Peyer's patch (tissue), 4 donors: ENCODE results near the gene TMEM121. TPM values are rescaled to one million over a fixed set of nuclear protein-coding genes. Genes with fewer than 3 reads are reported as not detected.
A peak's percentile ranks its signal among the peaks of the same experiment; 100 is the strongest.
"Not testable (repeated sequence)": the region's sequence is repeated elsewhere in the genome, so short reads cannot be mapped to it uniquely, and the experiment has no call there.

Source experiments
- DNase-seq, 3 donors: peaks; one replicate each; pipeline ENCODE4 v3.0.0-alpha.2; 2017 to 2019
- H3K27ac ChIP-seq, 4 donors: fragments of 200-600 bp; sonication (generic); one replicate each; pipeline ENCODE4 v1.5.1; 2016 to 2019
- H3K27me3 ChIP-seq, 2 donors: fragments of 200-600 bp; sonication (generic); one replicate each; pipeline ENCODE4 v1.5.1; 2019
- H3K36me3 ChIP-seq, 3 donors: fragments of 200-600 bp; sonication (generic); one replicate each; pipeline ENCODE4 v1.5.1; 2016 to 2019
- H3K4me1 ChIP-seq, 4 donors: fragments of 200-600 bp; sonication (generic); one replicate each; pipeline ENCODE4 v1.5.1; 2016 to 2019
- H3K4me3 ChIP-seq, 4 donors: fragments of 200-600 bp; sonication (generic); 1 replicate in 3 of 4; 2 replicates in 1 of 4; pipeline ENCODE4 v1.5.1; 2016 to 2019; ENCODE audit warnings: mild to moderate bottlenecking in 1 of 4
- H3K9me3 ChIP-seq, 4 donors: fragments of 200-600 bp; sonication (generic); one replicate each; pipeline ENCODE4 v1.5.1; 2016 to 2019; ENCODE audit warnings: mild to moderate bottlenecking in 1 of 4
- CTCF ChIP-seq, 6 experiments: fragments of 450-650 bp in 4 of 6; fragments of 200-600 bp in 2 of 6; sonication (generic) in 1 of 6; IDR thresholded peaks; one replicate each; pipeline ENCODE4 v1.5.1; 2017 to 2019; ENCODE audit warnings: antibody characterized with exemption in 6 of 6, mild to moderate bottlenecking in 3 of 6, moderate library complexity in 1 of 6
- POLR2A ChIP-seq, 2 donors: fragments of 450-650 bp; IDR thresholded peaks; one replicate each; pipeline ENCODE4 v1.5.1; 2017; ENCODE audit warnings: antibody characterized with exemption in 2 of 2, mild to moderate bottlenecking in 2 of 2, moderate library complexity in 2 of 2
- total RNA-seq, 4 donors: library from RNA; depleted of rRNA; stranded (reverse); fragments of >200 nt; gene quantifications; one replicate each; pipeline ENCODE4 v1.1.0, GENCODE V29; 2016

The TMEM121 gene
- total RNA-seq, 4 donors from 2014 or later: 0.94 to 2.5 (median 1.1) TPM; not detected in 1

DNA sequence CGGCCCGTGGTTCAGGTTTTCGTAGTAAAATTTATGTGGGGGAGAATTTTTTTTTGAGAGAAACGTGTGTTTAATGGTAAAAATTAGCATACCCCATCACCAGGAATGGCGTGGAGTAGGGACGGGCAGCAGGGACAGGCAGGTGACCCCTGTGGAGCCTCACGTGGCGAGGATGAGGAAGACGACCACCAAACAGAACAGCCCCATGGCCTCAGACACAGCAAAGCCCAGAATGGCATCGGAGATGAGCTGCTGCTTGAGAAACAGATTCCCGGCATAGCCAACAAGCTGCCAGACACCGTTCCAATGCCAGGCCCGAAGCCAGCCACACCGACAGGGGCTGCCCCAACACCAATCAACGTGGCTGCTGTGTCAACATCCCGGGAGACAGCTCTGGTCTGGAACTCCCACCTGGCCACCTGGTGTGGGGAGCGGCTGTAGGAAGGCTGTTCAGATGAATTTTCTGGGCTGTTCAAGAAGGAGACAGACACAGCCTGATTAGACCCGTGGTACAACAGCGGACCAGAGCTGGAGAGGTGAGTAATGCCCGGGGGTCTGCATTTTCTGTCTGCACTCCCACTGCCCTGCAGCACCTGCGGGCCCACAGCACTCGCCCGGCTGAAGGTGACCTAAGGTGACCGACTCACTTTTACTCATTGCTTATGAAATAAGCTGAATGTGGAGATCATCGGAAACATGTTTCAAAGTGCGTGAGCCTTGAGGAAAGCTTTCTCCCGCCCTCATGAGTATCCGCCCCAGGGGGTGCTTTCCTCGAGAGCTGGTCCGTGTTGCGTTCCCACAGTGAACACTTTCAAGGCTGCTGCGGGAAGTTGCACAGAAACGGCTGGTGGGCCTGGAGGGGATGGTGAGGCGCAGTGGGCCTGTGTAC is 10.6 kb downstream of the TMEM121 start:
- no peaks in the 10 kb centered on the region for H3K27me3 ChIP-seq
- H3K4me3 ChIP-seq: no peak overlapping the region
- no peaks in the 10 kb centered on the region for H3K9me3 ChIP-seq
- H3K27ac ChIP-seq: no peak overlapping the region
- TF ChIP-seq CTCF (IDR thresholded peaks at IDR 0.05) (no peak), POLR2A (IDR thresholded peaks at IDR 0.05) (no peak)
- H3K4me1 ChIP-seq: peaks cover 0 to 19% (median 0%) of the 10 kb centered on the region in 4 donors
- DNase-seq: no peak
- H3K36me3 ChIP-seq: no peaks in the 10 kb centered on the region

GRCh38 chr14:105537580-105538474 is 11.4 kb downstream of the TMEM121 start:
- no peak overlapping the region for H3K27ac ChIP-seq
- TF ChIP-seq POLR2A (IDR thresholded peaks at IDR 0.05): no peak
- TF ChIP-seq CTCF (IDR thresholded peaks at IDR 0.05): peak; percentile 71 to 99 (median 77)
- no peaks in the 10 kb centered on the region for H3K27me3 ChIP-seq
- no peak overlapping the region for H3K4me3 ChIP-seq
- no peaks in the 10 kb centered on the region for H3K36me3 ChIP-seq
- H3K4me1 ChIP-seq: peaks cover 0 to 10% (median 0%) of the 10 kb centered on the region in 4 donors
- no peaks in the 10 kb centered on the region for H3K9me3 ChIP-seq
- peak; percentile 59 to 89 (median 72) for DNase-seq

GRCh38 chr14:105538481-105539049 is 12.2 kb downstream of the TMEM121 start:
- Histone ChIP-seq H3K27me3 (no peaks in the 10 kb centered on the region), H3K9me3 (no peaks in the 10 kb centered on the region), H3K27ac (no peak overlapping the region), H3K4me1 (peaks cover 0 to 6% (median 0%) of the 10 kb centered on the region in 4 donors), H3K36me3 (no peaks in the 10 kb centered on the region), H3K4me3 (no peak overlapping the region)
- DNase-seq: no peak
- no peak for TF ChIP-seq POLR2A (IDR thresholded peaks at IDR 0.05)

- Histone ChIP-seq H3K27me3 (no peaks in the 10 kb centered on the region), H3K4me3 (no peak overlapping the region), H3K36me3 (no peaks in the 10 kb centered on the region), H3K27ac (no peak overlapping the region), H3K9me3 (no peaks in the 10 kb centered on the region), H3K4me1 (peaks cover 0 to 6% (median 0%) of the 10 kb centered on the region in 4 donors)
- DNase-seq: no peak
- TF ChIP-seq POLR2A (IDR thresholded peaks at IDR 0.05) (no peak), CTCF (IDR thresholded peaks at IDR 0.05) (no peak)
Observed at GRCh38 chr14:105540811-105541210, 14.4 kb downstream of the TMEM121 start.

GRCh38 chr14:105541218-105541875 is 15.0 kb downstream of the TMEM121 start:
- no peak overlapping the region for H3K4me3 ChIP-seq
- DNase-seq: no peak
- no peaks in the 10 kb centered on the region for H3K36me3 ChIP-seq
- TF ChIP-seq CTCF (IDR thresholded peaks at IDR 0.05): no peak
- no peak for TF ChIP-seq POLR2A (IDR thresholded peaks at IDR 0.05)
- no peak overlapping the region for H3K27ac ChIP-seq
- no peaks in the 10 kb centered on the region for H3K27me3 ChIP-seq
- no peaks in the 10 kb centered on the region for H3K9me3 ChIP-seq
- H3K4me1 ChIP-seq: peaks cover 0 to 6% (median 0%) of the 10 kb centered on the region in 4 donors

DNA sequence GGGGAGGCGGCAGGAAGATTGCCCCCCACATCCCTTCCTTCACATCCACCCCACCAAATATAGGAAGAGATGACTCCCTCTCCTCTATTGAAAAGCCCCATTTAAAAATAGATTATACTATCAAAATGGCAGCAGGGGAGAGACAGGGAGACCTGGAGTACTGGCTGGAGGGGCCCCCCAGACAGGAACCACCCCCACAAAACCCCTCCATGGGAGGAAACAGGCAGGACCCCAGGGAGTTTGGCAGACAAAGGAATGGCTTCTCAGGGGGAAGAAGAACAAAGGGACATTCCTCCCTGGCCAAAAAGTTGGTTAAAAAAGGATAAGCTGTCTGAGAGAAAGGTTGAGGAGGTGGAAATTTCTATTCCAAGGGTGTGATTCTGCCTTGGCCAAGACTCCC is 19.3 kb downstream of the TMEM121 start:
- DNase-seq, H3K27ac ChIP-seq, H3K4me1 ChIP-seq, H3K27me3 ChIP-seq, H3K9me3 ChIP-seq, H3K4me3 ChIP-seq, H3K36me3 ChIP-seq: not testable (repeated sequence)

GRCh38 chr14:105546410-105546809 is 20.0 kb downstream of the TMEM121 start:
- H3K36me3 ChIP-seq, H3K4me1 ChIP-seq, H3K4me3 ChIP-seq, H3K9me3 ChIP-seq, H3K27me3 ChIP-seq, H3K27ac ChIP-seq, DNase-seq: not testable (repeated sequence)

DNA sequence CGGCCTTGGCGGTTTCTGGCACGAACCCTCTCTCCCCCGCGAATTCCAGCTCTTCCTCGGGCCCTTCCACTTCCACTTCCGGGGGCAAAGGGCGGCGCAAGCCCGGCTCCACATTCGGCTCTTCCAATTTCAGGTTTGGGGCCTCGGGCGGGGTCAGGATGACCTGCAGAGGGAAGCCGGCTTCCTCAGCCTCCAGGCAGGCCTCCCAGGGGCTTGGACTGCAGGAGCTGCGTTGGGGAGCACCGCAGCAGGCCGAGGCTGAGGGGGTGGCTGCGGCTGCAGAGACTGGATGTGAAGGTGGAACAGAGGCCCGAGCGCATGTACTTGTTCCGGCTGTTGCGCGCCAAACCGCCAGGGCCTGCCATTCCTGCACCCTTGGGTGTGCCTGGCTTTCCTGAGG is 20.7 kb downstream of the TMEM121 start:
- DNase-seq, H3K36me3 ChIP-seq, H3K9me3 ChIP-seq, H3K27me3 ChIP-seq, H3K27ac ChIP-seq, H3K4me1 ChIP-seq, H3K4me3 ChIP-seq: not testable (repeated sequence)
